GM21390 (cell line): ENCODE data around the gene ADAM33.

Source experiments
- ATAC-seq: cut with Tn5 transposase; IDR thresholded peaks from one replicate; pipeline ENCODE4 v1.9.1; 2021; ENCODE audit not compliant: unreplicated experiment

Gene ADAM33

GRCh38 chr20:3670945-3671344 is 10.9 kb downstream of the ADAM33 start:
- ATAC-seq: no peak

GRCh38 chr20:3670511-3670910 is 11.3 kb downstream of the ADAM33 start:
- no peak for ATAC-seq

- ATAC-seq: no peak
Measured at GRCh38 chr20:3669710-3670367, 12.0 kb downstream of the ADAM33 start.

- no peak for ATAC-seq
Measured at GRCh38 chr20:3667434-3668037, 14.3 kb downstream of the ADAM33 start.

GRCh38 chr20:3663858-3664257 is 18.0 kb downstream of the ADAM33 start:
- ATAC-seq: no peak

GRCh38 chr20:3663031-3663701 is 18.6 kb downstream of the ADAM33 start, which contains the start of gene GFRA4:
Gene GFRA4 (minus strand): TSS chr20:3663399. CDS start chr20:3663399, 0 bp downstream.
- no peak for ATAC-seq

GRCh38 chr20:3661814-3662665 is 19.8 kb downstream of the ADAM33 start:
- no peak for ATAC-seq

- no peak for ATAC-seq
Measured at GRCh38 chr20:3661060-3661813, 20.6 kb downstream of the ADAM33 start.

GRCh38 chr20:3660262-3661059 is 21.3 kb downstream of the ADAM33 start:
- ATAC-seq: no peak

GRCh38 chr20:3659492-3660261 is 22.1 kb downstream of the ADAM33 start:
- no peak for ATAC-seq

- peak; percentile 90 for ATAC-seq
Measured at GRCh38 chr20:3658716-3659491, 22.9 kb downstream of the ADAM33 start.

- no peak for ATAC-seq
Measured at GRCh38 chr20:3658019-3658715, 23.6 kb downstream of the ADAM33 start.

GRCh38 chr20:3655131-3655405 is 26.7 kb downstream of the ADAM33 start:
- no peak for ATAC-seq

GRCh38 chr20:3654326-3655130 is 27.3 kb downstream of the ADAM33 start:
- ATAC-seq: no peak

- ATAC-seq: no peak
Measured at GRCh38 chr20:3653921-3654320, 27.9 kb downstream of the ADAM33 start.

GRCh38 chr20:3652676-3653596 is 28.9 kb downstream of the ADAM33 start:
- ATAC-seq: no peak
